Measurements from ENCODE around the gene SDC4. TPM values are rescaled to one million over a fixed set of nuclear protein-coding genes. Genes with fewer than 3 reads are reported as not detected.

SDC4 gene
- total and polyA plus RNA-seq, 10 donors: 10.4 to 56.1 (median 29.6) TPM

DNA sequence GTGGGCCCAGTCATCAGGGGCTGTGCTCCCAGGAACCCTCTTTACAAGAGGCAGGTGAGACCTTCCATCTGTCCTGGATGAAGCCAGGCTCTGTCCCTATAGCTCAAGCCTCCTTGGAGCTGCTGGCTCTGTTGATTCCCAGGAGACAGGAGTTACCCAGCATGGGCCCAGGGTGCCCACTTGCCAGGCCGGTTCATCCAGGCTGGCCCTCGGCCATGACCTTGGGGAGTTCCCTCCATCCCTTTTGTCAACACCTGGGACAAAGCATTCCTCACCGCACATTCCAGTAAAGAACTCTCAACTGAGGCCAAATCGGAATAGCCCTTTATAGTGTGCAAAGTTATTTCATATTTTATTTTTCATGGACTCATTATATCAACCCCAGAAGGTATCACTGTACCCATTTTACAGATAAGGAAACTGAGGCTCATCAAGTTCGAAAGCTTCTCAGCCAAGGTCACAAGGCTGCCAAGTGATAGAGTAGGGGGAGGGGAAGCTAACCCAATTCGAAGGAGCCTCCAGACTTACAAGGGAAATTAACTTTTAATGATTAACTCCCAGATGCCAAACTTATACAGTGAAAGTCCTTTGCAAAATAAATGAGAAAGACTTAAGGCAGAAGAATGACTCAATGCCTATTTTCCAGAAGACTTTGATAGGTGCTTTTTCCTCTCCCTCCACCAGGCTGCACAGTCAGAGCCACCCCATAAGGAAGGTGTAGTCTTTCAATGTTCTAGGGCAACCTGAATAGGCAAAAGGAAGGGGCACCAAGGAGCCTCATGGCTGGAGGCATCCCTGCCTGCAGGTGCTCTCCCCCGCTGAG lies 18.5 kb downstream of the SDC4 start:
- Histone ChIP-seq H3K4me1 (no peaks in the 10 kb centered on the region), H3K36me3 (peaks cover 0 to 68% (median 2%) of the 10 kb centered on the region in 6 donors), H3K4me3 (no peak overlapping the region), H3K9me3 (no peaks in the 10 kb centered on the region), H3K27me3 (replicated peaks in 1 of 7) (no peaks in the 10 kb centered on the region), H3K27ac (no peak overlapping the region)
- TF ChIP-seq POLR2AphosphoS5 (IDR thresholded peaks at IDR 0.05) (no peak), POLR2A (IDR thresholded peaks at IDR 0.05) (no peak)
- TF ChIP-seq, protein P1, sequence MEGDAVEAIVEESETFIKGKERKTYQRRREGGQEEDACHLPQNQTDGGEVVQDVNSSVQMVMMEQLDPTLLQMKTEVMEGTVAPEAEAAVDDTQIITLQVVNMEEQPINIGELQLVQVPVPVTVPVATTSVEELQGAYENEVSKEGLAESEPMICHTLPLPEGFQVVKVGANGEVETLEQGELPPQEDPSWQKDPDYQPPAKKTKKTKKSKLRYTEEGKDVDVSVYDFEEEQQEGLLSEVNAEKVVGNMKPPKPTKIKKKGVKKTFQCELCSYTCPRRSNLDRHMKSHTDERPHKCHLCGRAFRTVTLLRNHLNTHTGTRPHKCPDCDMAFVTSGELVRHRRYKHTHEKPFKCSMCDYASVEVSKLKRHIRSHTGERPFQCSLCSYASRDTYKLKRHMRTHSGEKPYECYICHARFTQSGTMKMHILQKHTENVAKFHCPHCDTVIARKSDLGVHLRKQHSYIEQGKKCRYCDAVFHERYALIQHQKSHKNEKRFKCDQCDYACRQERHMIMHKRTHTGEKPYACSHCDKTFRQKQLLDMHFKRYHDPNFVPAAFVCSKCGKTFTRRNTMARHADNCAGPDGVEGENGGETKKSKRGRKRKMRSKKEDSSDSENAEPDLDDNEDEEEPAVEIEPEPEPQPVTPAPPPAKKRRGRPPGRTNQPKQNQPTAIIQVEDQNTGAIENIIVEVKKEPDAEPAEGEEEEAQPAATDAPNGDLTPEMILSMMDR (IDR thresholded peaks at IDR 0.05 in 8 of 11, conservative IDR thresholded peaks at IDR 0.05 in 3 of 11): no peak
- no peak for DNase-seq
- WGBS, 5 donors: 83 to 88% (median 87%) methylated on average over 7 of the region's 7 CpGs
- intact Hi-C loops (cut with DNase I; ENCODE audit: low total_unique reads): no loop called here

DNA sequence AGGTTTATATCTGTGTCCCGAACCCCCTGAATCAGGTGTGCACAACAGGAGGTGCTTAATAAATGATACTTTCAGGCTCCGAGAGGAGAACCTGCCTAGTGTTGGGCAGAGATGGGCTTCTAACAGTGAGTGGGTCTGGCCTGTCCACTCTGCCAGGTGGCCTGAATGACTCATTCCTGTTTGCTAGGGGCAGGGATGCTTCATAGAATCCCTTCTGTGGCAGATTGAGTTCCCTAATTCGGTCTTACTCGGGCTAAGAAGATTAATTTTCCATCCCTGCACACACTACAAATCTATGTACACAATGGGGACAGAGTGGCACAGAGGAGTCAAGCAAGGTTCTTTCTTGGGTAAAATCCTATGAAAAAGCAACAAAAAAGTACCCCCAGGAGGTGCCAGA lies 19.8 kb downstream of the SDC4 start:
- intact Hi-C loops (cut with DNase I; ENCODE audit: low total_unique reads): no loop called here
- DNase-seq: no peak
- Histone ChIP-seq H3K27me3 (replicated peaks in 1 of 7) (no peaks in the 10 kb centered on the region), H3K36me3 (peaks cover 0 to 60% (median 2%) of the 10 kb centered on the region in 6 donors), H3K4me3 (no peak overlapping the region), H3K4me1 (no peaks in the 10 kb centered on the region), H3K9me3 (no peaks in the 10 kb centered on the region), H3K27ac (no peak overlapping the region)
- 91 to 97% (median 92%) methylated on average over 4 of the region's 4 CpGs for WGBS, 5 donors
- no peak for TF ChIP-seq POLR2A (IDR thresholded peaks at IDR 0.05)
- no peak for TF ChIP-seq POLR2AphosphoS5 (IDR thresholded peaks at IDR 0.05)
- TF ChIP-seq, protein P1 (IDR thresholded peaks at IDR 0.05 in 8 of 11, conservative IDR thresholded peaks at IDR 0.05 in 3 of 11): no peak

DNA sequence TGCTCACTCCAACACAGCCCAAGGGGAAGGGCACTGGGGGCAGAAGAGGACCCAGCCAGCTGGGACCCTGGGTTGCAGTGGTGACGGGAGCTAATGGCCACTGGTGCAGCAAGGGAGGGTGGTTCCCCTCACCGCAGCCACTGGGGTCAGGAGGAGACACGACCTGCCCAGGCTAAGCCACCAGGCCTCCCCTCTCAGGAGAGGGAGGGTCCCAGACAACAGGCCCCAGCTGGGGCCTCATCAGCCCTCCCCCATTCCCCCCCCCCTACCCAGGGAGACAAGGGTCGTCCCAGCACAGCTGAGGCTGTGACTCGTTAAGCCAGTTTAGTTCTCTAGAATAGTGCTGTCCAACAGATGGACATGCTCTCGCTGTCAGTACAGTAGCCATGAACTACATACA lies 22.9 kb downstream of the SDC4 start:
- Histone ChIP-seq H3K4me3 (no peak overlapping the region), H3K27ac (no peak overlapping the region), H3K27me3 (replicated peaks in 1 of 7) (no peaks in the 10 kb centered on the region), H3K9me3 (no peaks in the 10 kb centered on the region), H3K4me1 (peaks cover 0 to 22% (median 13%) of the 10 kb centered on the region in 6 donors), H3K36me3 (peaks cover 0 to 33% (median 2%) of the 10 kb centered on the region in 6 donors)
- TF ChIP-seq POLR2A (IDR thresholded peaks at IDR 0.05): no peak
- TF ChIP-seq, protein P1 (IDR thresholded peaks at IDR 0.05 in 8 of 11, conservative IDR thresholded peaks at IDR 0.05 in 3 of 11): no peak
- no peak for TF ChIP-seq POLR2AphosphoS5 (IDR thresholded peaks at IDR 0.05)
- 80 to 88% (median 83%) methylated on average over 6 of the region's 6 CpGs for WGBS, 5 donors
- DNase-seq: no peak
- intact Hi-C loops (cut with DNase I; ENCODE audit: low total_unique reads): no loop called here

DNA sequence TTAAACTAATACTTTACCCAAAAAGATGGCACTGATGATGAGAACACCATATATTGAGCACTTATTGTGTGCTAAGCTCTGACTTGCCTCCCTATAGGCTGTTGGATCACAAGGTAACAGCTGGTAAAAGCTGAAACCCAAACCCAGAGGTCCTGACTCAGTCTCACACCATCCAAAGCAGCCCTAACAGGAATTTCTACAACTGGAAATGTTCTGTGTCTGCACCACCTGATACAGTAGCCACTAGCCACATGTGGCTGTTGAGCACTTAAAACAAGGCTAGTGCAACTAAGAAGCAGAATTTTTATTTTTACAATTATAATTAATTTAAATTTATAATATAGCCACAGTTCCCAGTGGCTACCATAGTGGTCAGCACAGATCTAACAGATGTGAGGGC lies 24.5 kb downstream of the SDC4 start:
- H3K36me3 ChIP-seq: peaks cover 0 to 17% (median 0%) of the 10 kb centered on the region in 6 donors
- H3K4me1 ChIP-seq: peaks cover 0 to 38% (median 28%) of the 10 kb centered on the region in 6 donors
- TF ChIP-seq POLR2A (IDR thresholded peaks at IDR 0.05): no peak
- TF ChIP-seq, protein P1 (IDR thresholded peaks at IDR 0.05 in 8 of 11, conservative IDR thresholded peaks at IDR 0.05 in 3 of 11): no peak
- no peak for TF ChIP-seq POLR2AphosphoS5 (IDR thresholded peaks at IDR 0.05)
- no peaks in the 10 kb centered on the region for H3K9me3 ChIP-seq
- H3K27me3 ChIP-seq (replicated peaks in 1 of 7): no peaks in the 10 kb centered on the region
- no peak overlapping the region for H3K27ac ChIP-seq
- intact Hi-C loops (cut with DNase I; ENCODE audit: low total_unique reads): loop anchor here (5.0 kb wide), 1 partner anchor 114 kb away; no protein-coding TSS in a partner anchor
- H3K4me3 ChIP-seq: no peak overlapping the region
- DNase-seq: no peak

Data from spleen (tissue), 11 donors.